Lower leg skin (tissue), 3 donors: ENCODE data around the gene ST3GAL3.

ENCODE experiments used
- POLR2A ChIP-seq, 2 donors: fragments of 450-650 bp; IDR thresholded peaks; one replicate each; pipeline ENCODE4 v1.6.1; 2016 to 2017; ENCODE audit warnings: antibody characterized with exemption in 2 of 2, mild to moderate bottlenecking in 1 of 2, moderate library complexity in 1 of 2
- TF ChIP-seq, protein P1 (sequence below), 3 donors: fragments of 450-650 bp; IDR thresholded peaks; one replicate each; pipeline ENCODE4 v1.5.1; 2016; ENCODE audit warnings: antibody characterized with exemption in 3 of 3, mild to moderate bottlenecking in 3 of 3, moderate library complexity in 2 of 3

- TF ChIP-seq, protein P1, sequence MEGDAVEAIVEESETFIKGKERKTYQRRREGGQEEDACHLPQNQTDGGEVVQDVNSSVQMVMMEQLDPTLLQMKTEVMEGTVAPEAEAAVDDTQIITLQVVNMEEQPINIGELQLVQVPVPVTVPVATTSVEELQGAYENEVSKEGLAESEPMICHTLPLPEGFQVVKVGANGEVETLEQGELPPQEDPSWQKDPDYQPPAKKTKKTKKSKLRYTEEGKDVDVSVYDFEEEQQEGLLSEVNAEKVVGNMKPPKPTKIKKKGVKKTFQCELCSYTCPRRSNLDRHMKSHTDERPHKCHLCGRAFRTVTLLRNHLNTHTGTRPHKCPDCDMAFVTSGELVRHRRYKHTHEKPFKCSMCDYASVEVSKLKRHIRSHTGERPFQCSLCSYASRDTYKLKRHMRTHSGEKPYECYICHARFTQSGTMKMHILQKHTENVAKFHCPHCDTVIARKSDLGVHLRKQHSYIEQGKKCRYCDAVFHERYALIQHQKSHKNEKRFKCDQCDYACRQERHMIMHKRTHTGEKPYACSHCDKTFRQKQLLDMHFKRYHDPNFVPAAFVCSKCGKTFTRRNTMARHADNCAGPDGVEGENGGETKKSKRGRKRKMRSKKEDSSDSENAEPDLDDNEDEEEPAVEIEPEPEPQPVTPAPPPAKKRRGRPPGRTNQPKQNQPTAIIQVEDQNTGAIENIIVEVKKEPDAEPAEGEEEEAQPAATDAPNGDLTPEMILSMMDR (IDR thresholded peaks at IDR 0.05): no peak
- no peak for TF ChIP-seq POLR2A (IDR thresholded peaks at IDR 0.05)
These were observed 174.1 kb downstream of the ST3GAL3 start for GRCh38 chr1:43881415-43881814.
